LNCaP clone FGC (cell line): ENCODE results near the gene TMCC2.
A peak's percentile ranks its signal among the peaks of the same experiment; 100 is the strongest.

ENCODE experiments used
- DNase-seq: peaks from one replicate; pipeline ENCODE4 v3.0.0-alpha.2; 2011; ENCODE audit warnings: low read depth
- H3K4me3 ChIP-seq: 2 replicates; pipeline ENCODE4 v1.5.1; 2011; ENCODE audit warnings: mild to moderate bottlenecking, low read depth, low read length, control low read depth
- TF ChIP-seq, protein P1 (sequence below): IDR thresholded peaks from 2 replicates; pipeline ENCODE4 v1.5.1; 2012; ENCODE audit warnings: mild to moderate bottlenecking; ENCODE audit not compliant: control insufficient read depth, insufficient read depth; ENCODE audit errors: extremely low read depth

The TMCC2 gene

DNA sequence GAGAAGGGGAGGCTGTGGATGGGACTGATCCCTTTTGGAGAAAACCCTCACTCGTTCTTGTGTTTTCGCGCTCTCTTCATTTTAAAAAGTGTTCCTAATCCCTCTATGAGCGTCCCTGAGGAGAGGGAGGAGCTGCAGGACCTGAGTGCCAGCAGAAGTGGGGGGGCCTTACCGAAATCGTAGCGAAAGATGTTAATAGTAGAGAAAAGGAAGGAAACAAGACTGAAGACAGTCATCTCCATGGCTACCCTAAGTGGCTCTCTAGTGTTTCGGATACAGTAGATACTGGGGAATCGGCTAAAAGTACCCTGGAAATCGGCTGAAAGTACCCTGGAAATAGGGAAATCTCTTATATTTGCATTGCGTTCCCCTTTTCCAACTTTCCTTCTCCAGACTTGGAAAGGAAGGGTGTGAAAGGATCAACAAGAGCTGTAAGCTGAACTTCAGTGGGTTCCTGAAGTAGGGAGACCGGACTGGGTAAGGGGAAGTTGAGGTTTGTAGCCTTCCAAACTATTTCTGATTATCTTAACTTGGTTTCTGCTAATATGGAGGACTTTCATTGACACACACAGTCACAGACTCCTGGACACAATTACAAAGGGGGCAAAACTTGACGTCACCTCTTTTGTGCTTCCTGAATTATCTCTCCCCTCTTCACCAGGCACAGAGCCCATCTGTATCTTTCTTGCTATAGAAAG, 15.8 kb upstream of the TMCC2 start:
- peak overlapping the region; percentile 95 for H3K4me3 ChIP-seq
- TF ChIP-seq, protein P1, sequence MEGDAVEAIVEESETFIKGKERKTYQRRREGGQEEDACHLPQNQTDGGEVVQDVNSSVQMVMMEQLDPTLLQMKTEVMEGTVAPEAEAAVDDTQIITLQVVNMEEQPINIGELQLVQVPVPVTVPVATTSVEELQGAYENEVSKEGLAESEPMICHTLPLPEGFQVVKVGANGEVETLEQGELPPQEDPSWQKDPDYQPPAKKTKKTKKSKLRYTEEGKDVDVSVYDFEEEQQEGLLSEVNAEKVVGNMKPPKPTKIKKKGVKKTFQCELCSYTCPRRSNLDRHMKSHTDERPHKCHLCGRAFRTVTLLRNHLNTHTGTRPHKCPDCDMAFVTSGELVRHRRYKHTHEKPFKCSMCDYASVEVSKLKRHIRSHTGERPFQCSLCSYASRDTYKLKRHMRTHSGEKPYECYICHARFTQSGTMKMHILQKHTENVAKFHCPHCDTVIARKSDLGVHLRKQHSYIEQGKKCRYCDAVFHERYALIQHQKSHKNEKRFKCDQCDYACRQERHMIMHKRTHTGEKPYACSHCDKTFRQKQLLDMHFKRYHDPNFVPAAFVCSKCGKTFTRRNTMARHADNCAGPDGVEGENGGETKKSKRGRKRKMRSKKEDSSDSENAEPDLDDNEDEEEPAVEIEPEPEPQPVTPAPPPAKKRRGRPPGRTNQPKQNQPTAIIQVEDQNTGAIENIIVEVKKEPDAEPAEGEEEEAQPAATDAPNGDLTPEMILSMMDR = no peak
- no peak for DNase-seq

DNA sequence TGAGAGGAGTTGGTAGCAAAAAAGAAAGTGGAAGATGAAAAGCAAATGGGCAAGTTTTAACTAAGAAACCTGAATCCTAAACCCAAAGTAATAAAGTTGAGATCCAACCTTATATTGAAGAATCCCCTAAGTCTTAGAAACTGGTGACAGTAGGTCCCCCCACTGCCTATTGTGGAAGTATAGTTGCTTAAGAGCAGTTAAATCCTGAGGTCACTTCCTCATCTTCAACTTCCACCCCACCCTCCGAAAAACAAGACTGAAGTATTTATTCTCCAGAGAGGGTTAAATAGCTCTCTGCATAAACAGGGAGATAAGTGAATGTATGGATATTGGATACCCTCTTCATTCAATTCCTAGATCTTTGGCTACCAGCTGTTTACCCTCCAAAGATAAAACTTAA, 13.0 kb upstream of the TMCC2 start:
- TF ChIP-seq, protein P1 = no peak
- H3K4me3 ChIP-seq = no peak overlapping the region
- no peak for DNase-seq

DNA sequence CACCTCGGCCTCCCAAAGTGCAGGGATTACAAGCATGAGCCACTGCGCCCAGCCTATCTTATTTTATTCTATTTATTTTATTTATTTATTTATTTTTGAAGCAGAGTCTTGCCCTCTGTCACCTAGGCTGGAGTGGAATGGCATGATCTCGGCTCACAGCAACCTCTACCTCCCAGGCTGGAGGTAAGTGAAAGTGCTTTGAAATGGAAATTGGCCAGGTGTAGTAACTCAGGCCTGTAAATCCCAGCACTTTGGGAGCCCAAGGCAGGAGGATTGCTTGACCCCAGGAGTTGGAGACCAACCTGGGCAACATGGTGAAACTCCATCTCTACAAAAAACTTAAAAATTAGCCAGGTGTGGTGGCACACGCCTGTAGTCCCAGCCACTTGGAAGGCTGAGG, 11.2 kb upstream of the TMCC2 start:
- H3K4me3 ChIP-seq = no peak overlapping the region
- DNase-seq = no peak
- TF ChIP-seq, protein P1 = no peak

DNA sequence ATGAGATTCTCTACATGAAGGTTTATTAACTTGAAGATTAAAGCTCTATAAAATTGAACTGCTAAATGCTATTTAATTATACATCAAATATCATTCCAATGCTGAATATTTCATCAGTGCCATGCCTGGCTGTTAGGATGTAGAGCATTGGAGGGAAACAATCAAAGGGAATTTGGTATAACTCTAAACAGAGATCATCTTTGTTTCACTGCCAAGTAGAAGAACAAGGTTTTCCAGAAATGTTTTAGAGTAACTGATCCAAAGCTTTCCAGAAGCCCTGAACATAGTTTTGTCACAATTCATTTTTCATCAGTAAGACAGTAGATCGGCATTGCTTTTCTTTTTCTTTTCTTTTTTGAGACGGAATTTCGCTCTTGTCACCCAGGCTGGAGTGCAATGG, 10.3 kb upstream of the TMCC2 start:
- no peak for DNase-seq
- TF ChIP-seq, protein P1 = no peak
- no peak overlapping the region for H3K4me3 ChIP-seq

DNA sequence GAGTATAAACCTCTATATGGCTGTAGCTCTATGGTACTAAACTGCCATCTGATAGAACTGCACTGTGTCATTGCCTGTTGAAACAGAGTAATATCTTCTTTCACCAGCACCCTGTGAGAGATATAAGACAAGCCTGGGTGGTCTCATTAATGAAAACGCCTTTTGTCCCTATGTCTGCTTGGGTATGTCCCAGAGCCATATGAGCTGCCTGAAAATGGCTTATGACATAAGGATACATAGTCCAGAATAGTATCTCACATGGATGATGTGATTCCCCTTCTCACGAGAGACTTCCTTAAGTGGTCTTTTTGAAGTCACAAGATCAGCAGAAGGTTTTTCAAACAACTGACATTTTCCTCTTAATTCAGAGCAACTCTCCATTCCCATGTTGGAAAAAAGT, 7.3 kb upstream of the TMCC2 start:
- no peak overlapping the region for H3K4me3 ChIP-seq
- no peak for DNase-seq
- TF ChIP-seq, protein P1 = no peak

DNA sequence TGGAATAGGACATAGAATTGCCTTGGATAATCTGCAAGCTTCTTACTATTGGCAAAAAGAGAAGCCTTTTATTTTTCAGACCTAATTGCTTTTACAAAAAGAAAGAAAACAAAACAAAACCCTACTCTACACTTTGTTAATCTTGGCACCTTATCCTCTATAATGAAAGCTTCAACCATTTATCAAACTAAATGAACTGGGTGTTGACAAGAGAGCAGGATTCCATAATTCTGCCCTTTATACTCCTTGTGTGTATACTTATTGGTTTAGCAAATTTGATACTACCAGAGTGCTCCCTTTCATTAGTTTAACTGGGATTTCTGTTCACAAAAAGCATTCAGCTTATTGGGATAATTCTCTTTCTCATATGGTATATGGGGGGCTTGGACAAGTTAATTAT, 3.0 kb upstream of the TMCC2 start:
- H3K4me3 ChIP-seq = no peak overlapping the region
- TF ChIP-seq, protein P1 = no peak
- DNase-seq = no peak
